OCI-LY1 (cell line): ENCODE results near the gene ARRDC2.

ENCODE experiments used
- H2AFZ ChIP-seq: fragments of 200-600 bp; sonication (generic), shearing (Covaris generic); 2 replicates; pipeline ENCODE4 v1.6.0; 2014; ENCODE audit warnings: antibody characterized with exemption, mild to moderate bottlenecking, low read length
- H3F3A ChIP-seq: fragments of 200-600 bp; sonication (generic), shearing (Covaris generic); 2 replicates; pipeline ENCODE4 v1.6.0; 2014; ENCODE audit warnings: mild to moderate bottlenecking, antibody characterized with exemption, low read length, moderate library complexity; ENCODE audit not compliant: insufficient read depth
- H3K27ac ChIP-seq: fragments of 200-600 bp; sonication (generic); 2 replicates; pipeline ENCODE4 v1.5.1; 2014; ENCODE audit warnings: low read length, mixed run types, mild to moderate bottlenecking, low read depth; ENCODE audit not compliant: poor library complexity, severe bottlenecking
- H3K27me3 ChIP-seq: fragments of 200-600 bp; sonication (generic); 2 replicates; pipeline ENCODE4 v1.6.0; 2014; ENCODE audit warnings: antibody characterized with exemption, mild to moderate bottlenecking, low read length, moderate library complexity; ENCODE audit not compliant: insufficient read depth
- H3K36me3 ChIP-seq: fragments of 200-600 bp; sonication (generic); 2 replicates; pipeline ENCODE4 v1.6.1; 2014; ENCODE audit warnings: mild to moderate bottlenecking, antibody characterized with exemption, low read length, moderate library complexity, mixed read lengths; ENCODE audit not compliant: insufficient read depth
- H3K4me1 ChIP-seq: fragments of 200-600 bp; sonication (generic); 2 replicates; pipeline ENCODE4 v1.5.1; 2014; ENCODE audit warnings: mild to moderate bottlenecking, low read length, moderate library complexity; ENCODE audit not compliant: insufficient read depth, severe bottlenecking
- H3K4me2 ChIP-seq: fragments of 200-600 bp; sonication (generic), shearing (Covaris generic); 2 replicates; pipeline ENCODE4 v1.6.1; 2014; ENCODE audit warnings: low read length
- H3K4me3 ChIP-seq: fragments of 200-600 bp; sonication (generic); 2 replicates; pipeline ENCODE4 v1.5.1; 2014; ENCODE audit warnings: low read length, low read depth, mild to moderate bottlenecking, mixed read lengths; ENCODE audit not compliant: poor library complexity, severe bottlenecking
- H3K79me2 ChIP-seq: fragments of 200-600 bp; shearing (Covaris generic); 2 replicates; pipeline ENCODE4 v1.6.1; 2016; ENCODE audit warnings: mixed run types, low read length, mixed read lengths; ENCODE audit not compliant: insufficient read depth
- H3K9ac ChIP-seq: fragments of 200-600 bp; sonication (generic), shearing (Covaris generic); 2 replicates; pipeline ENCODE4 v1.6.1; 2014; ENCODE audit warnings: mild to moderate bottlenecking, low read length, mixed read lengths
- H3K9me2 ChIP-seq: fragments of 200-600 bp; sonication (generic), shearing (Covaris generic); 2 replicates; pipeline ENCODE4 v1.6.1; 2014; ENCODE audit warnings: low read depth, mild to moderate bottlenecking, low read length, mixed read lengths
- H3K9me3 ChIP-seq: fragments of 200-600 bp; shearing (Covaris generic); 2 replicates; pipeline ENCODE4 v1.6.1; 2014; ENCODE audit warnings: low read length, mixed read lengths
- H4K20me1 ChIP-seq: fragments of 200-600 bp; sonication (generic), shearing (Covaris generic); 2 replicates; pipeline ENCODE4 v1.6.0; 2016; ENCODE audit warnings: mild to moderate bottlenecking, low read length; ENCODE audit not compliant: insufficient read depth
- CTCF ChIP-seq: fragments of 200-600 bp; sonication (generic), shearing (Covaris generic); IDR thresholded peaks from 2 replicates; pipeline ENCODE4 v1.5.1; 2017; ENCODE audit warnings: mild to moderate bottlenecking, antibody characterized with exemption, low read length, moderate library complexity, mixed read lengths
- EZH2 ChIP-seq: fragments of 200-600 bp; sonication (generic), shearing (Covaris generic); IDR thresholded peaks from 2 replicates; pipeline ENCODE4 v1.8.0; 2017; ENCODE audit warnings: borderline replicate concordance, mixed run types, mild to moderate bottlenecking, antibody characterized with exemption, low read length, moderate library complexity, mixed read lengths

ARRDC2 gene

GRCh38 chr19:18045307-18046050 lies 37.5 kb downstream of the ARRDC2 start:
- Histone ChIP-seq H3K27ac (peak overlapping the region; percentile 99), H3K36me3 (no peaks in the 10 kb centered on the region), H3K9ac (peak overlapping the region; percentile 55), H3K9me3 (0 out of 2 replicates have a peak, but pooled peaks cover 4% of the 10 kb centered on the region), H3K9me2 (no peaks in the 10 kb centered on the region), H3K79me2 (no peaks in the 10 kb centered on the region), H4K20me1 (no peaks in the 10 kb centered on the region), H3K4me1 (peaks cover 23% of the 10 kb centered on the region), H3F3A (peaks cover 10% of the 10 kb centered on the region; the same call in 1 of the 2 replicates), H2AFZ (no peak overlapping the region), H3K4me3 (peak overlapping the region; percentile 52), H3K27me3 (no peaks in the 10 kb centered on the region), H3K4me2 (peak overlapping the region; percentile 78)
- TF ChIP-seq CTCF: no peak
- TF ChIP-seq EZH2: no peak

- no peaks in the 10 kb centered on the region for H3K36me3 ChIP-seq
- peaks cover 28% of the 10 kb centered on the region for H3K4me1 ChIP-seq
- H3K27me3 ChIP-seq: no peaks in the 10 kb centered on the region
- peak overlapping the region; percentile 99 for H3K27ac ChIP-seq
- no peaks in the 10 kb centered on the region for H3K9me2 ChIP-seq
- H3K4me2 ChIP-seq: no peak overlapping the region
- no peaks in the 10 kb centered on the region for H3K79me2 ChIP-seq
- H4K20me1 ChIP-seq: no peaks in the 10 kb centered on the region
- H2AFZ ChIP-seq: no peak overlapping the region
- H3K9ac ChIP-seq: no peak overlapping the region
- H3F3A ChIP-seq: peaks cover 7% of the 10 kb centered on the region; the same call in 1 of the 2 replicates
- H3K4me3 ChIP-seq: no peak overlapping the region
- 0 out of 2 replicates have a peak, but pooled peaks cover 4% of the 10 kb centered on the region for H3K9me3 ChIP-seq
- TF ChIP-seq EZH2 (no peak), CTCF (no peak)
These were observed 38.2 kb downstream of the ARRDC2 start for GRCh38 chr19:18046059-18046718.

- H3K4me3 ChIP-seq: no peak overlapping the region
- H3K27me3 ChIP-seq: no peaks in the 10 kb centered on the region
- H3K27ac ChIP-seq: peak overlapping the region; percentile 20
- H3K9ac ChIP-seq: no peak overlapping the region
- H3K36me3 ChIP-seq: no peaks in the 10 kb centered on the region
- H3K4me1 ChIP-seq: peaks cover 25% of the 10 kb centered on the region
- H2AFZ ChIP-seq: no peak overlapping the region
- H4K20me1 ChIP-seq: no peaks in the 10 kb centered on the region
- H3F3A ChIP-seq: no peaks in the 10 kb centered on the region
- no peaks in the 10 kb centered on the region for H3K9me2 ChIP-seq
- no peaks in the 10 kb centered on the region for H3K79me2 ChIP-seq
- H3K4me2 ChIP-seq: no peak overlapping the region
- H3K9me3 ChIP-seq: no peaks in the 10 kb centered on the region
- TF ChIP-seq EZH2 (no peak), CTCF (no peak)
These were observed 41.4 kb downstream of the ARRDC2 start for GRCh38 chr19:18049385-18049784.
